Astrocyte (in vitro differentiated cells and primary cell): ENCODE results near the gene SH3GL2. TPM values are rescaled to one million over a fixed set of nuclear protein-coding genes. Genes with fewer than 3 reads are reported as not detected.

Experiments used
- DNase-seq: peaks from one replicate; pipeline ENCODE4 v3.0.0-alpha.2; 2010; ENCODE audit warnings: low read depth
- FAIRE-seq: peaks from 2 replicates; lab custom pipeline; 2011; peaks lifted over from hg19 to GRCh38; lab: Jason Lieb, UNC
- H2AFZ ChIP-seq: 2 replicates; pipeline ENCODE4 v1.6.0; 2012; ENCODE audit warnings: low read depth, low read length, inconsistent platforms
- H3K27ac ChIP-seq: 2 replicates; pipeline ENCODE4 v1.5.1; 2011; ENCODE audit warnings: low read depth, low read length, inconsistent platforms
- H3K27me3 ChIP-seq: 2 replicates; pipeline ENCODE4 v1.6.0; 2011; ENCODE audit warnings: low read length, inconsistent platforms; ENCODE audit not compliant: insufficient read depth
- H3K36me3 ChIP-seq: 2 replicates; pipeline ENCODE4 v1.5.1; 2011; ENCODE audit warnings: low read length, inconsistent platforms; ENCODE audit not compliant: insufficient read depth
- H3K4me1 ChIP-seq: 2 replicates; pipeline ENCODE4 v1.5.1; 2011; ENCODE audit warnings: low read length, inconsistent platforms; ENCODE audit not compliant: insufficient read depth
- H3K4me2 ChIP-seq: 2 replicates; pipeline ENCODE4 v1.6.0; 2012; ENCODE audit warnings: low read length, inconsistent platforms
- H3K4me3 ChIP-seq: 2 replicates; pipeline ENCODE4 v1.5.1; 2011; ENCODE audit warnings: low read depth, mild to moderate bottlenecking, low read length, inconsistent platforms; ENCODE audit not compliant: insufficient read depth
- H3K79me2 ChIP-seq: 2 replicates; pipeline ENCODE4 v1.6.0; 2012; ENCODE audit warnings: mild to moderate bottlenecking, low read length, inconsistent platforms; ENCODE audit not compliant: insufficient read depth
- H3K9ac ChIP-seq: 2 replicates; pipeline ENCODE4 v1.6.0; 2012; ENCODE audit warnings: mild to moderate bottlenecking, low read length, inconsistent platforms
- H3K9me3 ChIP-seq: 2 replicates; pipeline ENCODE4 v1.5.1; 2012; ENCODE audit warnings: low read depth, mild to moderate bottlenecking, low read length, inconsistent platforms; ENCODE audit not compliant: insufficient read depth
- H4K20me1 ChIP-seq: 2 replicates; pipeline ENCODE4 v1.6.0; 2012; ENCODE audit warnings: low read length, inconsistent platforms; ENCODE audit not compliant: insufficient read depth
- H3K27ac Mint-ChIP-seq: one replicate; pipeline ENCODE4 v1.8.0; 2021; ENCODE audit warnings: mild to moderate bottlenecking, mixed read lengths; ENCODE audit not compliant: unreplicated experiment
- H3K27me3 Mint-ChIP-seq: one replicate; pipeline ENCODE4 v1.8.0; 2021; ENCODE audit warnings: low read depth, mixed read lengths; ENCODE audit not compliant: unreplicated experiment
- H3K36me3 Mint-ChIP-seq: one replicate; pipeline ENCODE4 v1.8.0; 2021; ENCODE audit warnings: low read depth, mixed read lengths; ENCODE audit not compliant: unreplicated experiment
- H3K4me1 Mint-ChIP-seq: one replicate; pipeline ENCODE4 v1.8.0; 2021; ENCODE audit warnings: low read depth, mixed read lengths; ENCODE audit not compliant: unreplicated experiment
- H3K4me3 Mint-ChIP-seq: one replicate; pipeline ENCODE4 v1.8.0; 2021; ENCODE audit warnings: mild to moderate bottlenecking, moderate library complexity, mixed read lengths; ENCODE audit not compliant: unreplicated experiment
- H3K9me3 Mint-ChIP-seq: one replicate; pipeline ENCODE4 v1.8.0; 2021; ENCODE audit warnings: mild to moderate bottlenecking, mixed read lengths; ENCODE audit not compliant: unreplicated experiment
- EZH2 ChIP-seq: IDR thresholded peaks from 2 replicates; pipeline ENCODE4 v1.6.1; 2012; ENCODE audit warnings: mild to moderate bottlenecking, low read length, inconsistent platforms; ENCODE audit not compliant: insufficient read depth
- total RNA-seq: library from RNA; stranded (reverse); gene quantifications from 2 replicates; pipeline ENCODE4 v1.2.1, GENCODE V29; 2021
- TF ChIP-seq, protein P1 (sequence below): IDR thresholded peaks from 2 replicates; pipeline ENCODE4 v1.5.1; 2011; ENCODE audit warnings: low read depth, mild to moderate bottlenecking, inconsistent platforms, low read length, moderate library complexity; ENCODE audit not compliant: insufficient read depth

Gene SH3GL2
- total RNA-seq, 1 donor from 2014 or later: 0.16 TPM

DNA sequence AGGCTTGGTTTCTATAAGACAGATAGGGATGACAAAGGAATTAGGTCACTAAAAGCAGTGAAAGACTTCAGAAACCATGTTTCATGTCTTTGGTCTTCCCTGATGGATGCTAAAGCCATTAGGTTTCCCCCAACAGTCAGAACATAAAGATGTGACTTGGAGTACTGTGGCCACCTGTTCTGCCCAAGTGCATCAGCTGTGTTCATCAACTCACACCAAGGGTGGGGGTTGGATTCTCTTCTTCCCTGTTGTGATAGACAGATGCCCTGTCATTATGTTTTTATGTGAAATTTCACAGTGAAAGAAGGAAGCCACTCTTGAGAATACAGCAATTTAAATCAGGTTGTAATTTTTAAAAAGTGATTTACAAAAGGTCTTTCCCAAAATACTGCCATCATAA, 196.8 kb downstream of the SH3GL2 start:
- TF ChIP-seq EZH2: no peak
- no peaks in the 10 kb centered on the region for H3K4me1 Mint-ChIP-seq
- Histone ChIP-seq H3K4me1 (no peaks in the 10 kb centered on the region), H3K27ac (no peak overlapping the region), H3K9ac (no peak overlapping the region), H3K36me3 (no peaks in the 10 kb centered on the region), H3K4me3 (no peak overlapping the region), H4K20me1 (no peaks in the 10 kb centered on the region), H3K79me2 (no peaks in the 10 kb centered on the region), H3K27me3 (peaks cover 2% of the 10 kb centered on the region), H3K4me2 (no peak overlapping the region), H3K9me3 (no peaks in the 10 kb centered on the region), H2AFZ (no peak overlapping the region)
- H3K4me3 Mint-ChIP-seq: no peak overlapping the region
- DNase-seq (no peak), FAIRE-seq (no peak)
- no peaks in the 10 kb centered on the region for H3K36me3 Mint-ChIP-seq
- no peaks in the 10 kb centered on the region for H3K27me3 Mint-ChIP-seq
- H3K9me3 Mint-ChIP-seq: no peaks in the 10 kb centered on the region
- H3K27ac Mint-ChIP-seq: no peak overlapping the region

DNA sequence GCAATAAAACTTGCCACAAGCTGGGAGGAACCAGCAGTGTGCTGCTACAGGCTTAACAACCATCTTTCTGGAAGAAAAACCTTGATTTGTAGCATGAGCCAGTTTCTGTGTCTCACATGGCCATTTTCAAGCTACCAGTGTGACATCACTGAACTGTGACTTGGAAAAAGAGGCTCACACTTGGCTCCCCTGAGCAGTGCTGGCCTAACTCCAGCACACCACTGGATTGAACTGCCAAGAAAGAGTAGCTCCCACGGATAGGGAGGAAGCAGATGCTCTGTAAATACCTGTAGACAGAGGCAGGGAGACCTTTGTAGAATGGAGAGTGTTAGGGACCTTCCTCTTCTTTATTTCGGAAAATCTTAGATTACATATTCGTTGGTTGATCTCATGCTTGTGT, 197.9 kb downstream of the SH3GL2 start:
- Histone ChIP-seq H3K4me2 (no peak overlapping the region), H3K36me3 (no peaks in the 10 kb centered on the region), H3K27ac (no peak overlapping the region), H3K4me3 (no peak overlapping the region), H3K27me3 (peaks cover 2% of the 10 kb centered on the region), H4K20me1 (no peaks in the 10 kb centered on the region), H3K79me2 (no peaks in the 10 kb centered on the region), H3K9ac (no peak overlapping the region), H3K4me1 (no peaks in the 10 kb centered on the region), H2AFZ (no peak overlapping the region), H3K9me3 (no peaks in the 10 kb centered on the region)
- no peaks in the 10 kb centered on the region for H3K36me3 Mint-ChIP-seq
- DNase-seq (no peak), FAIRE-seq (no peak)
- H3K4me1 Mint-ChIP-seq: no peaks in the 10 kb centered on the region
- H3K9me3 Mint-ChIP-seq: no peaks in the 10 kb centered on the region
- no peak overlapping the region for H3K27ac Mint-ChIP-seq
- H3K27me3 Mint-ChIP-seq: no peaks in the 10 kb centered on the region
- H3K4me3 Mint-ChIP-seq: no peak overlapping the region
- TF ChIP-seq EZH2: no peak
- TF ChIP-seq, protein P1, sequence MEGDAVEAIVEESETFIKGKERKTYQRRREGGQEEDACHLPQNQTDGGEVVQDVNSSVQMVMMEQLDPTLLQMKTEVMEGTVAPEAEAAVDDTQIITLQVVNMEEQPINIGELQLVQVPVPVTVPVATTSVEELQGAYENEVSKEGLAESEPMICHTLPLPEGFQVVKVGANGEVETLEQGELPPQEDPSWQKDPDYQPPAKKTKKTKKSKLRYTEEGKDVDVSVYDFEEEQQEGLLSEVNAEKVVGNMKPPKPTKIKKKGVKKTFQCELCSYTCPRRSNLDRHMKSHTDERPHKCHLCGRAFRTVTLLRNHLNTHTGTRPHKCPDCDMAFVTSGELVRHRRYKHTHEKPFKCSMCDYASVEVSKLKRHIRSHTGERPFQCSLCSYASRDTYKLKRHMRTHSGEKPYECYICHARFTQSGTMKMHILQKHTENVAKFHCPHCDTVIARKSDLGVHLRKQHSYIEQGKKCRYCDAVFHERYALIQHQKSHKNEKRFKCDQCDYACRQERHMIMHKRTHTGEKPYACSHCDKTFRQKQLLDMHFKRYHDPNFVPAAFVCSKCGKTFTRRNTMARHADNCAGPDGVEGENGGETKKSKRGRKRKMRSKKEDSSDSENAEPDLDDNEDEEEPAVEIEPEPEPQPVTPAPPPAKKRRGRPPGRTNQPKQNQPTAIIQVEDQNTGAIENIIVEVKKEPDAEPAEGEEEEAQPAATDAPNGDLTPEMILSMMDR: no peak

DNA sequence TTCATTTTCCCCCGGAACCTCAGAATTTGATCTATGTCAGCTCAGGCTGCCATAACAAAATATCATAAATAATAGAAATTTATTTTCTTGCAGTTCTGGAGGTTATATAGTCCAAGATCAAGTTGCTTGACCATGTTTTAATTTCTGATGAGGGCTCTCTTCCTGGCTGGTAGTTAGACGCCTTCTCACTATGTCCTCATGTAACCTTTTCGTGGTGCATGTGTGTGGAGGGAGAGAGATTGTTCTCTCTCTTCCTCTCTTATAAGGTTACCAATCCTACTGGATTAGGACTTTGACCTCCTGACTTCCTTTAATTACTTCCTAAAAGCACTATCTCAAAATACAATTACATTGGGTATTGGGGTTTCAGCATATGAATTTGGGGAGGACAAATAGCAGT, 198.6 kb downstream of the SH3GL2 start:
- H3K4me2 ChIP-seq: no peak overlapping the region
- H3K9me3 Mint-ChIP-seq: no peaks in the 10 kb centered on the region
- no peaks in the 10 kb centered on the region for H3K4me1 Mint-ChIP-seq
- H3K9me3 ChIP-seq: no peaks in the 10 kb centered on the region
- peaks cover 2% of the 10 kb centered on the region for H3K27me3 ChIP-seq
- DNase-seq: no peak
- H3K79me2 ChIP-seq: no peaks in the 10 kb centered on the region
- FAIRE-seq: no peak
- no peak overlapping the region for H3K4me3 Mint-ChIP-seq
- no peaks in the 10 kb centered on the region for H3K27me3 Mint-ChIP-seq
- no peaks in the 10 kb centered on the region for H3K36me3 ChIP-seq
- no peaks in the 10 kb centered on the region for H4K20me1 ChIP-seq
- H2AFZ ChIP-seq: no peak overlapping the region
- no peak overlapping the region for H3K27ac ChIP-seq
- H3K4me1 ChIP-seq: no peaks in the 10 kb centered on the region
- no peaks in the 10 kb centered on the region for H3K36me3 Mint-ChIP-seq
- no peak overlapping the region for H3K27ac Mint-ChIP-seq
- no peak for TF ChIP-seq EZH2
- TF ChIP-seq, protein P1: no peak
- H3K9ac ChIP-seq: no peak overlapping the region
- H3K4me3 ChIP-seq: no peak overlapping the region
